LNCaP clone FGC (cell line): ENCODE data around the gene ZNF280D.
"Not testable (repeated sequence)": the region's sequence is repeated elsewhere in the genome, so short reads cannot be mapped to it uniquely, and the experiment has no call there.

Experiments
- DNase-seq: peaks from one replicate; pipeline ENCODE4 v3.0.0-alpha.2; 2011; ENCODE audit warnings: low read depth
- H3K4me3 ChIP-seq: 2 replicates; pipeline ENCODE4 v1.5.1; 2011; ENCODE audit warnings: mild to moderate bottlenecking, low read depth, low read length, control low read depth
- TF ChIP-seq, protein P1 (sequence below): IDR thresholded peaks from 2 replicates; pipeline ENCODE4 v1.5.1; 2012; ENCODE audit warnings: mild to moderate bottlenecking; ENCODE audit not compliant: control insufficient read depth, insufficient read depth; ENCODE audit errors: extremely low read depth

Gene ZNF280D, protein sequence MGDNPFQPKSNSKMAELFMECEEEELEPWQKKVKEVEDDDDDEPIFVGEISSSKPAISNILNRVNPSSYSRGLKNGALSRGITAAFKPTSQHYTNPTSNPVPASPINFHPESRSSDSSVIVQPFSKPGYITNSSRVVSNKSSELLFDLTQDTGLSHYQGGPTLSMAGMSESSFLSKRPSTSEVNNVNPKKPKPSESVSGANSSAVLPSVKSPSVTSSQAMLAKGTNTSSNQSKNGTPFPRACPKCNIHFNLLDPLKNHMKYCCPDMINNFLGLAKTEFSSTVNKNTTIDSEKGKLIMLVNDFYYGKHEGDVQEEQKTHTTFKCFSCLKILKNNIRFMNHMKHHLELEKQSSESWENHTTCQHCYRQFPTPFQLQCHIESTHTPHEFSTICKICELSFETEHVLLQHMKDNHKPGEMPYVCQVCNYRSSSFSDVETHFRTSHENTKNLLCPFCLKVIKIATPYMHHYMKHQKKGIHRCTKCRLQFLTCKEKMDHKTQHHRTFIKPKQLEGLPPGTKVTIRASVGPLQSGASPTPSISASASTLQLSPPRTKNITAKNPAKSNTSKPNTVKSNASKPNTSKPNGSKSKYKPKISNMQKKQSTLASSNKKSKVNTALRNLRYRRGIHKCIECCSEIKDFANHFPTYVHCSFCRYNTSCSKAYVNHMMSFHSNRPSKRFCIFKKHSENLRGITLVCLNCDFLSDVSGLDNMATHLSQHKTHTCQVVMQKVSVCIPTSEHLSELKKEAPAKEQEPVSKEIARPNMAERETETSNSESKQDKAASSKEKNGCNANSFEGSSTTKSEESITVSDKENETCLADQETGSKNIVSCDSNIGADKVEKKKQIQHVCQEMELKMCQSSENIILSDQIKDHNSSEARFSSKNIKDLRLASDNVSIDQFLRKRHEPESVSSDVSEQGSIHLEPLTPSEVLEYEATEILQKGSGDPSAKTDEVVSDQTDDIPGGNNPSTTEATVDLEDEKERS

GRCh38 chr15:56733136-56734012, at the start of gene ZNF280D:
Gene ZNF280D, minus strand, starts transcription at chr15:56733509. Its CDS starts 26,400 bp downstream, at chr15:56707109.
- peak within 1 kb of the TSS; percentile 78 for H3K4me3 ChIP-seq
- peak; percentile 54 for DNase-seq
- TF ChIP-seq, protein P1, sequence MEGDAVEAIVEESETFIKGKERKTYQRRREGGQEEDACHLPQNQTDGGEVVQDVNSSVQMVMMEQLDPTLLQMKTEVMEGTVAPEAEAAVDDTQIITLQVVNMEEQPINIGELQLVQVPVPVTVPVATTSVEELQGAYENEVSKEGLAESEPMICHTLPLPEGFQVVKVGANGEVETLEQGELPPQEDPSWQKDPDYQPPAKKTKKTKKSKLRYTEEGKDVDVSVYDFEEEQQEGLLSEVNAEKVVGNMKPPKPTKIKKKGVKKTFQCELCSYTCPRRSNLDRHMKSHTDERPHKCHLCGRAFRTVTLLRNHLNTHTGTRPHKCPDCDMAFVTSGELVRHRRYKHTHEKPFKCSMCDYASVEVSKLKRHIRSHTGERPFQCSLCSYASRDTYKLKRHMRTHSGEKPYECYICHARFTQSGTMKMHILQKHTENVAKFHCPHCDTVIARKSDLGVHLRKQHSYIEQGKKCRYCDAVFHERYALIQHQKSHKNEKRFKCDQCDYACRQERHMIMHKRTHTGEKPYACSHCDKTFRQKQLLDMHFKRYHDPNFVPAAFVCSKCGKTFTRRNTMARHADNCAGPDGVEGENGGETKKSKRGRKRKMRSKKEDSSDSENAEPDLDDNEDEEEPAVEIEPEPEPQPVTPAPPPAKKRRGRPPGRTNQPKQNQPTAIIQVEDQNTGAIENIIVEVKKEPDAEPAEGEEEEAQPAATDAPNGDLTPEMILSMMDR: no peak

DNA sequence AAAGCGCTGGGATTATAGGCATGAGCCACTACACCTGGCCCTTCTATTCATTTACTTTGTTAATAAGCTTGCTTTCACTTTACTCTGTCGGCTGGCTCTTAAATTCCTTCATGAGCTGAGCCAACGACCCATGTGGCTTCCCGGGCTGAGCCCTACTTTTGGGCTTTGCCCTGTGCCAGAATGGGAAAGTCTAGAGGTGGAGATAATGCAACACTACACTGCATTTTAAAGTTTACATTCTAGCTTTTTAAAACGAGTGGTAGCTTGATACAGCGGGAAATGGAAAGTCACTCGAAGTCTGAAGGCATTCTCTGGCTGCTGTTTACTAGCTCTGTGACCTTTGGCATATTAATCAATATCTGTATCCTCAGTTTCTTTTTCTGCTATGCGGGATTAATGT, 49.0 kb upstream of the ZNF280D start:
- no peak for DNase-seq
- H3K4me3 ChIP-seq: no peak overlapping the region
- TF ChIP-seq, protein P1: no peak

- no peak overlapping the region for H3K4me3 ChIP-seq
- no peak for DNase-seq
- TF ChIP-seq, protein P1: no peak
Observed at GRCh38 chr15:56781666-56782065, 48.4 kb upstream of the ZNF280D start.

GRCh38 chr15:56780102-56780725, 46.9 kb upstream of the ZNF280D start:
- DNase-seq, H3K4me3 ChIP-seq: not testable (repeated sequence)

- not testable (repeated sequence) for DNase-seq, H3K4me3 ChIP-seq
Observed at GRCh38 chr15:56779449-56779848, 46.1 kb upstream of the ZNF280D start.

GRCh38 chr15:56778761-56779160, 45.5 kb upstream of the ZNF280D start:
- no peak for DNase-seq
- H3K4me3 ChIP-seq: no peak overlapping the region
- TF ChIP-seq, protein P1: no peak

DNA sequence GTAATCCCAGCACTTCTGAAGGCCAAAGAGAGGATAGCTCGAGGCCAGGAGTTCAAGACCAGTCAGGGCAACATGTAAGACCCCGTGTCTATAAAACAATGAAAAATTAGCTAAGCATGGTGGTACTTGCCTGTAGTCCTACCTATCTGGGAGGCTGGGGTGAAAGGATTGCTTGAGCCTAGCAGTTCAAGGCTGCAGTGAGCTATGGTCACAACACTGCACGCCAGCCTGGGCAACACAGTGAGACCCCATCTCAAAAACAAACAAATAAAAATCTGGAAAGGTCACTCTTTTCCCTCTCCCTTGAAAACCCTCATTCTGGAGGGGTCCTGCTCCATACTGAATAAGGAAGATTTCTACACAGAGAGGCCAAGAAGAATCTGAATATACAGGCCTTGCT, 43.5 kb upstream of the ZNF280D start:
- TF ChIP-seq, protein P1: no peak
- H3K4me3 ChIP-seq: no peak overlapping the region
- no peak for DNase-seq
